ENCODE measurements around the gene SORCS3. TPM values are rescaled to one million over a fixed set of nuclear protein-coding genes. Genes with fewer than 3 reads are reported as not detected.

Gene SORCS3
- total and polyA plus RNA-seq, 2 of the 13 experiments (the other 11 are each of a cell fraction or from before 2014, with no cell fraction given), result 0.07 TPM; not detected in 1

DNA sequence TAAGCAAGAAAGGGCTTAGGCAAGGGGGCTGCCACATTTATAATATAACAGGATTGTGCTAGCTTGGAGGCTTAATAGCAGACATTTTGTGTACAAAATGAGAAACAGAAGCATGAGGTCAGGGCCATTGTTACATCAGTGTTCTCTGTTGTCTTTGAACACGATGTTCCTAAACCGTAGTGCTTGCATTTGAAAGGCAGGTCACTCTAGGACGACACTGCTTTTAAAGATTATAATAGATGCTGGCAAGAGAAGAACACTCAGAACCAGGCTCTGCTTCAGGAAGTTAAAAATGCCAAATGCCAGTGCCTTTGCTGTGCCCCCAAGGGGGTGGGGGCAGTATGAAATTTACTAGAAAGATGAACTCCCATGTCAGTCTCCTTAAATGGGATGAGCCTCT is 91.1 kb downstream of the SORCS3 start (continued):
- TF ChIP-seq CREB3 (CRISPR knock-in tag; IDR thresholded peaks at IDR 0.05), result no peak

DNA sequence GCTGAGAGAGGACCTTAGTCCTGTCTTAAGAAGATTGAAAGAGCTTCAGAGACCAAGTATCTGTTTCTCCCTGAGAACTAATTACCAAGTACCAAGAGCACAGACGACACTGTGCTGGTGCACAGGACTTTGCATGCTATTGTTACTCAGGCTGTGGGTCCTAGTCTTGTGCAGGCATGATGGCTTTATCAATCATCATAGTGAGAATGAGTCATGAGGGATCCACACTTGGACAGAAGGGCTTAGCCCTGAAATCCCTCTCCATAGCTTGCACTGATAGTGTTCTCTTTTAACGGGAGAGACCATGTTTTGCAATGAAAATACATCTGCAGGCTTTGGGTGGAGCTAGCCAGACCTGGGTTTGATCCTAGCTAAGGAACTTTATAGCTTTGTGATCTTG is 93.3 kb downstream of the SORCS3 start:
- intact Hi-C loops (cut with micrococcal nuclease; ENCODE audit: unreplicated experiment), result no loop called here
- in situ Hi-C loops (cut with HindIII; ENCODE audit: extremely low pct_ligation_motif_present, low pct_unique_long_range_greater_than_20kb), result no loop called here
- TF ChIP-seq ZNF253 (CRISPR knock-in tag; IDR thresholded peaks at IDR 0.05; ENCODE audit: borderline replicate concordance) (no peak), PCBP1 (IDR thresholded peaks at IDR 0.05; ENCODE audit: borderline replicate concordance, low read depth, low read length) (no peak), ZNF235 (CRISPR knock-in tag; IDR thresholded peaks at IDR 0.05; ENCODE audit: borderline replicate concordance) (no peak), ZNF878 (CRISPR knock-in tag; IDR thresholded peaks at IDR 0.05) (no peak), SRSF9 (IDR thresholded peaks at IDR 0.05; ENCODE audit: borderline replicate concordance, insufficient read depth, low read depth, low read length, poor library complexity, severe bottlenecking) (no peak), FOXO4 (CRISPR knock-in tag; conservative IDR thresholded peaks at IDR 0.05) (no peak), CERS6 (CRISPR knock-in tag; IDR thresholded peaks at IDR 0.05) (no peak), PAX8 (CRISPR knock-in tag; IDR thresholded peaks at IDR 0.05; ENCODE audit: borderline replicate concordance) (no peak), ZNF709 (CRISPR knock-in tag; IDR thresholded peaks at IDR 0.05) (no peak), ZNF800 (CRISPR knock-in tag; IDR thresholded peaks at IDR 0.05) (no peak), ZNF451 (CRISPR knock-in tag; IDR thresholded peaks at IDR 0.05) (no peak), FOSL1 (CRISPR knock-in tag; IDR thresholded peaks at IDR 0.05; ENCODE audit: borderline replicate concordance) (no peak), ZNF503 (CRISPR knock-in tag; IDR thresholded peaks at IDR 0.05) (no peak), ELF1 (CRISPR knock-in tag; IDR thresholded peaks at IDR 0.05) (no peak), ZNF768 (CRISPR knock-in tag; IDR thresholded peaks at IDR 0.05) (no peak), CC2D1A (CRISPR knock-in tag; IDR thresholded peaks at IDR 0.05) (no peak)
- H3K4me2 ChIP-seq (ENCODE audit: low read depth, low read length), result no peak overlapping the region
- H2AFZ ChIP-seq (ENCODE audit: low read length), result no peak overlapping the region
- FAIRE-seq, result no peak
- H3K36me3 ChIP-seq (replicated peaks in 1 of 2; ENCODE audit: control insufficient read depth in 1 of 2, insufficient read depth in 2 of 2, low read length in 2 of 2), result no peaks in the 10 kb centered on the region
- 0% methylated on average over 2 of the region's 2 CpGs for WGBS (ENCODE audit: low lambda C conversion rate)
- no peak overlapping the region for H3K4me3 ChIP-seq (replicated peaks in 1 of 3; ENCODE audit: insufficient read depth in 1 of 3, low read depth in 2 of 3, low read length in 3 of 3)
- H3K9ac ChIP-seq (ENCODE audit: insufficient read depth, low read depth, low read length), result no peak overlapping the region
- H3K27ac ChIP-seq (ENCODE audit: extremely low read length, insufficient read depth, low read length), result no peak overlapping the region
- no peaks in the 10 kb centered on the region for H3K9me3 ChIP-seq (ENCODE audit: low read length)
- DNase-seq (ENCODE audit: low spot score), result no peak
- BruUV-seq (replicated peaks), result no TSS peak
- CTCF ChIA-PET (ENCODE audit: low intra/inter-chr PET ratio, low total read pairs), result no interaction called here
- H3K27me3 ChIP-seq (ENCODE audit: control insufficient read depth in 1 of 2, insufficient read depth in 2 of 2, low read length in 2 of 2), result peaks cover 0 to 8% of the 10 kb centered on the region in 2 experiments; a peak in 4 of 5 replicates
- no peaks in the 10 kb centered on the region for H3K79me2 ChIP-seq (ENCODE audit: insufficient read depth, low read length)
- POLR2A ChIA-PET, result no interaction called here
- no peaks in the 10 kb centered on the region for H4K20me1 ChIP-seq (ENCODE audit: insufficient read depth, low read length)
- no peaks in the 10 kb centered on the region for H3K4me1 ChIP-seq (ENCODE audit: insufficient read depth, low read length)
- ATAC-seq, result no peak

Data from HepG2 (cell line).